Retinal pigment epithelial cell (primary cell): ENCODE data around the gene CDC42EP5.

Experiments used
- DNase-seq: peaks from one replicate; pipeline ENCODE4 v3.0.0-alpha.2; 2010; ENCODE audit warnings: low read depth
- H3K4me3 ChIP-seq: 2 replicates; pipeline ENCODE4 v1.5.1; 2011; ENCODE audit warnings: mild to moderate bottlenecking, low read length, control low read depth, moderate library complexity
- TF ChIP-seq, protein P1 (sequence below): conservative IDR thresholded peaks from 2 replicates; pipeline ENCODE4 v1.5.1; 2011; ENCODE audit warnings: low read depth, low read length, control low read depth, inconsistent platforms

CDC42EP5 gene

GRCh38 chr19:54420068-54420382, 53.1 kb downstream of the CDC42EP5 start:
- H3K4me3 ChIP-seq = no peak overlapping the region
- no peak for DNase-seq
- TF ChIP-seq, protein P1, sequence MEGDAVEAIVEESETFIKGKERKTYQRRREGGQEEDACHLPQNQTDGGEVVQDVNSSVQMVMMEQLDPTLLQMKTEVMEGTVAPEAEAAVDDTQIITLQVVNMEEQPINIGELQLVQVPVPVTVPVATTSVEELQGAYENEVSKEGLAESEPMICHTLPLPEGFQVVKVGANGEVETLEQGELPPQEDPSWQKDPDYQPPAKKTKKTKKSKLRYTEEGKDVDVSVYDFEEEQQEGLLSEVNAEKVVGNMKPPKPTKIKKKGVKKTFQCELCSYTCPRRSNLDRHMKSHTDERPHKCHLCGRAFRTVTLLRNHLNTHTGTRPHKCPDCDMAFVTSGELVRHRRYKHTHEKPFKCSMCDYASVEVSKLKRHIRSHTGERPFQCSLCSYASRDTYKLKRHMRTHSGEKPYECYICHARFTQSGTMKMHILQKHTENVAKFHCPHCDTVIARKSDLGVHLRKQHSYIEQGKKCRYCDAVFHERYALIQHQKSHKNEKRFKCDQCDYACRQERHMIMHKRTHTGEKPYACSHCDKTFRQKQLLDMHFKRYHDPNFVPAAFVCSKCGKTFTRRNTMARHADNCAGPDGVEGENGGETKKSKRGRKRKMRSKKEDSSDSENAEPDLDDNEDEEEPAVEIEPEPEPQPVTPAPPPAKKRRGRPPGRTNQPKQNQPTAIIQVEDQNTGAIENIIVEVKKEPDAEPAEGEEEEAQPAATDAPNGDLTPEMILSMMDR = no peak

- H3K4me3 ChIP-seq = no peak overlapping the region
- TF ChIP-seq, protein P1 = no peak
- DNase-seq = no peak
These were observed 53.9 kb downstream of the CDC42EP5 start for GRCh38 chr19:54418930-54419800.

GRCh38 chr19:54418030-54418929, 54.8 kb downstream of the CDC42EP5 start:
- no peak for DNase-seq
- TF ChIP-seq, protein P1 = no peak
- no peak overlapping the region for H3K4me3 ChIP-seq

- no peak overlapping the region for H3K4me3 ChIP-seq
- DNase-seq = no peak
- TF ChIP-seq, protein P1 = no peak
These were observed 56.2 kb downstream of the CDC42EP5 start for GRCh38 chr19:54416695-54417491.

DNA sequence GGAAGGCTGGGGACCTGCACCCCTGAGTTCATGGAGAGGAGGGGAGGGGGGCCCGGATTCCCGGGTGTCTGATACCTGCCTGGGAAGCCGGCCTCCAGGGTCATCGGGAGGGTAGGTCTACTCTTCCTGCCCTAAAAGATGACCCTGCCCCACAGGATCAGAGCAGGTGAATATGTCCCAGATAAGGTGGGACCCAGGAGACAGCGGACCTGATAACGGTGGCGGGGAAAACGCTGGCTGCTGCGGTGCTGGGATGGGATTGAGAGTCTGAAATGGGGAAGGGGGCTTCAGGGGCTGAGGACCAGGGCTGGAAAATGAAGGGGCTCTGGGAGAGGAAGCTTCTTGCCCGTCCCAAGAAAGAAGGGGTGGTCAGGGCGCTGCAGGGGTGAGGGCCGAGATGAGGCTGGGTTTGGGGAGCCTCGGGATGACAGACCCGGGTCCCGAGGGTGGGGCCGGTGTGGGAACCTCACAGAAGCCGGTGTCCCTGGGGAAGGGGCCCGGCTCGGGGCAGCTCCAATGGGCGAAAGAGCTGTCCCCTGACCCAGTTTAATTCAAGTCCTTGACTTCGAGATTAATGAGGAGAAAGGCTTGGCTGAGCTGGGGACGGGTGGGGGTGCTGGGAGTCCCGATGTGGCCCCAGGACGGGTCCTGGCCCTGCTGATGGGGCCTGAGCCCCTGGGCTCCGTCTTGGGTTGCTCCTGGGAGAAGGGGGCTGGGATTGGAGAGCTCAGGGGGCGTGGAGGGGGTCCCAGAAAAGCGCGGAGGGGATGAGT, 57.0 kb downstream of the CDC42EP5 start:
- no peak overlapping the region for H3K4me3 ChIP-seq
- no peak for DNase-seq
- TF ChIP-seq, protein P1 = no peak

- TF ChIP-seq, protein P1 = peak; percentile 18
- no peak for DNase-seq
- no peak within 1 kb of the TSS for H3K4me3 ChIP-seq
These were observed 57.7 kb downstream of the CDC42EP5 start, which contains the start of gene TTYH1 for GRCh38 chr19:54415208-54415900. Gene TTYH1, plus strand, starts transcription at chr19:54415464. Its CDS starts 89 bp downstream, at chr19:54415553.
